ENCODE data around the gene CADM1.

- TF ChIP-seq CTCF (IDR thresholded peaks at IDR 0.05; ENCODE audit: low read depth, low read length, missing input control) (no peak), RXRA (IDR thresholded peaks at IDR 0.05) (no peak), GABPA (IDR thresholded peaks at IDR 0.05 in 1 of 2, conservative IDR thresholded peaks at IDR 0.05 in 1 of 2) (no peak), REST (IDR thresholded peaks at IDR 0.05) (no peak), HNF4G (IDR thresholded peaks at IDR 0.05) (no peak), JUND (IDR thresholded peaks at IDR 0.05) (no peak), ZBTB33 (IDR thresholded peaks at IDR 0.05) (no peak), EGR1 (IDR thresholded peaks at IDR 0.05; ENCODE audit: low read depth in 2 of 2) (no peak), YY1 (IDR thresholded peaks at IDR 0.05) (no peak), SP1 (IDR thresholded peaks at IDR 0.05) (no peak), RAD21 (IDR thresholded peaks at IDR 0.05) (no peak)
- TF ChIP-seq, protein P1, sequence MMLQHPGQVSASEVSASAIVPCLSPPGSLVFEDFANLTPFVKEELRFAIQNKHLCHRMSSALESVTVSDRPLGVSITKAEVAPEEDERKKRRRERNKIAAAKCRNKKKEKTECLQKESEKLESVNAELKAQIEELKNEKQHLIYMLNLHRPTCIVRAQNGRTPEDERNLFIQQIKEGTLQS (IDR thresholded peaks at IDR 0.05), result no peak
Observed at GRCh38 chr11:115357066-115357465, 147.1 kb downstream of the CADM1 start.

Measured in liver (tissue), 3 donors.